Muscle of leg (tissue), 11 donors: Measurements from ENCODE around the gene MAN2A2. TPM values are rescaled to one million over a fixed set of nuclear protein-coding genes. Genes with fewer than 3 reads are reported as not detected.

ENCODE experiments used
- DNase-seq: peaks from one replicate; pipeline ENCODE4 v3.0.0; 2013
- H3K27ac ChIP-seq: one replicate; pipeline ENCODE4 v1.5.1; 2013; ENCODE audit warnings: mild to moderate bottlenecking, low read length, control low read depth
- H3K27me3 ChIP-seq: one replicate; pipeline ENCODE4 v1.6.1; 2013; ENCODE audit warnings: low read length; ENCODE audit not compliant: control insufficient read depth, insufficient read depth
- H3K36me3 ChIP-seq: one replicate; pipeline ENCODE4 v1.6.1; 2013; ENCODE audit warnings: low read length; ENCODE audit not compliant: control insufficient read depth, insufficient read depth
- H3K4me1 ChIP-seq: one replicate; pipeline ENCODE4 v1.6.1; 2013; ENCODE audit warnings: low read length; ENCODE audit not compliant: control insufficient read depth, insufficient read depth
- H3K4me3 ChIP-seq: one replicate; pipeline ENCODE4 v1.5.1; 2013; ENCODE audit warnings: low read length, control low read depth
- H3K9me3 ChIP-seq: replicated peaks from 2 replicates; pipeline ENCODE4 v1.6.1; 2013; ENCODE audit warnings: low read depth, low read length; ENCODE audit not compliant: control insufficient read depth
- WGBS: methylation state at CpG from one replicate; pipeline ENCODE4 v1.1.5; 2013; ENCODE audit warnings: missing lambda C conversion rate; ENCODE audit not compliant: insufficient coverage; 5-methylcytosine and 5-hydroxymethylcytosine counted together
- polyA plus RNA-seq, 8 donors: library from polyadenylated mRNA; unstranded; fragments of 120-200 nt; gene quantifications; one replicate each; pipeline versions ENCODE4 v1.2.1 to v1.2.3, GENCODE V29; 2013; ENCODE audit warnings: inconsistent platforms in 1 of 8, low replicate concordance in 1 of 8; ENCODE audit not compliant: insufficient read length in 8 of 8, insufficient read depth in 1 of 8
- total RNA-seq: library from RNA; stranded (reverse); fragments of 120-200 nt; gene quantifications from one replicate; pipeline ENCODE4 v1.2.4, GENCODE V29; 2013

The MAN2A2 gene
- total and polyA plus RNA-seq, 9 donors = 9.2 to 40.3 (median 28.5) TPM

- H3K27ac ChIP-seq = peak overlapping the region; percentile 82
- H3K4me3 ChIP-seq = no peak overlapping the region
- peaks cover 51% of the 10 kb centered on the region for H3K4me1 ChIP-seq
- peak; percentile 41 for DNase-seq
- H3K9me3 ChIP-seq = no peaks in the 10 kb centered on the region
- no peaks in the 10 kb centered on the region for H3K27me3 ChIP-seq
- peaks cover 38% of the 10 kb centered on the region for H3K36me3 ChIP-seq
- WGBS = 71% methylated on average over 16 of the region's 20 CpGs
Measured at GRCh38 chr15:90960298-90961091, 57.4 kb downstream of the MAN2A2 start.

- H3K4me3 ChIP-seq = no peak overlapping the region
- H3K4me1 ChIP-seq = peaks cover 42% of the 10 kb centered on the region
- no peaks in the 10 kb centered on the region for H3K27me3 ChIP-seq
- no peak for DNase-seq
- WGBS = no CpG with 5 or more reads among the region's 4 CpGs
- H3K9me3 ChIP-seq = no peaks in the 10 kb centered on the region
- no peak overlapping the region for H3K27ac ChIP-seq
- H3K36me3 ChIP-seq = peaks cover 49% of the 10 kb centered on the region
Measured at GRCh38 chr15:90962021-90962420, 58.9 kb downstream of the MAN2A2 start.

GRCh38 chr15:90966262-90966661 is 63.2 kb downstream of the MAN2A2 start:
- Histone ChIP-seq H3K9me3 (no peaks in the 10 kb centered on the region), H3K27ac (no peak overlapping the region), H3K27me3 (no peaks in the 10 kb centered on the region), H3K36me3 (peaks cover 72% of the 10 kb centered on the region), H3K4me3 (no peak overlapping the region), H3K4me1 (peaks cover 2% of the 10 kb centered on the region)
- WGBS = 95% methylated on average over 4 of the region's 9 CpGs
- DNase-seq = no peak

DNA sequence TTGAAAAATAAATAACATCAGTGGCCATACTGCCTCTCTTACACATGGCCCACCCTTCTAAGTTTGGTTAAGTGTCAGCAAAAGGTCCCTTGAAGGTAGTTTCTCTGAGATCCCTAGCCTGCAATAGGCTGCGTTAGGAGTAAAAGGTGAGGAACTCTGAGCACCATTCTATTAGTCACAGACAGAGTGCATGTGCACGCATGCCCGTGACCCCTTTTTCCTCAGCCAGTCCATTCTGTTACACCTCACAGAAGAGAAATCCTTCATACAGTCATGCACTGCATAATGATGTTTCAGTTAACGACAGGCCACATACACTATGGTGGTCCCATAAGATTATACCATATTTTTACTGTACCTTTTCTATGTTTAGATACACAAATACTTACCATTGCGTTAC is 64.1 kb downstream of the MAN2A2 start:
- Histone ChIP-seq H3K4me1 (no peaks in the 10 kb centered on the region), H3K27me3 (no peaks in the 10 kb centered on the region), H3K9me3 (no peaks in the 10 kb centered on the region), H3K4me3 (no peak overlapping the region), H3K36me3 (peaks cover 65% of the 10 kb centered on the region), H3K27ac (no peak overlapping the region)
- DNase-seq = no peak
- WGBS = 75% methylated on average over 2 of the region's 5 CpGs

DNA sequence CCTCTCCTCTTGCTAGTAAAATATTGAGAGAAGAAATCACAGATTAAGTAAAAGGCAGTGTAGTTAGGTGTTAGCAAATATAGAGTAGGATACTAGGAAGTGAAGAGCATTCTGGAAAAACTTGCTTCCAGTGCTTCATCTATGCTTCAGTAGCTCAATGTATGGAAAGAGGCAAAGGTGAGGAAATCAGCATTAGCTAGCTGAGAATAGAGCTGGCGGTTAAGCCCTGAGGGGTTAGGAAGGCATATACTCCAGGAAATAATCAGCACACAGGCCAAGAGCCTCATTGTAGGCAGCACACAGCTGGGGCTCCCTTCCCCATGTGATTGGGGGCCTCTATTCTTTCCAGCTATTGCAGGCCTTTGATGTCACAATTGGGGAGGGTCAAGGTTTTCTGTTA is 65.3 kb downstream of the MAN2A2 start:
- Histone ChIP-seq H3K36me3 (peaks cover 68% of the 10 kb centered on the region), H3K27ac (no peak overlapping the region)
- no CpG with 5 or more reads among the region's 1 CpG for WGBS

GRCh38 chr15:90970274-90970673 is 67.2 kb downstream of the MAN2A2 start:
- WGBS = 91% methylated on average over 5 of the region's 7 CpGs
- peaks cover 72% of the 10 kb centered on the region for H3K36me3 ChIP-seq

More for the DNA sequence above, 65.3 kb downstream of the MAN2A2 start:
- no peak overlapping the region for H3K4me3 ChIP-seq
- no peaks in the 10 kb centered on the region for H3K9me3 ChIP-seq
- H3K4me1 ChIP-seq = no peaks in the 10 kb centered on the region
- DNase-seq = no peak
- no peaks in the 10 kb centered on the region for H3K27me3 ChIP-seq

DNA sequence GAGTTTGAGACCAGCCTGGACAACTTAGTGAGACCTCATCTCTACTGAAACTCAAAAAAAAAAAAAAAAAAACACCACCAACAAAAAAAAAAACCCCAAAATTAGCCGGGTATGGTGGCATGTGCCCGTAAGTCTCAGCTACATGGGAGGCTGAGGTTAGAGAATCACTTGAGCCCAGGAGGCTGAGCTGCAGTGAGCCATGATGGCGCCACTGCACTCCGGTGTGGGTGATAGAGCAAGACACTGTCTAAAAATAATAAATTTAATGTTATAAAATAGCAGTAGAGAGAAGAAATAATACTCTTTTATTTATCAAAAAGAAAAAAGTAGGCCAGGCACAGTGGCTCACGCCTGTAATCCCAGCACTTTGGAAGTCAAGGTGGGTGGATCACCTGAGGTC is 69.0 kb downstream of the MAN2A2 start:
- Histone ChIP-seq H3K27ac (no peak overlapping the region), H3K36me3 (peaks cover 65% of the 10 kb centered on the region), H3K27me3 (no peaks in the 10 kb centered on the region)

More at GRCh38 chr15:90970274-90970673, 67.2 kb downstream of the MAN2A2 start:
- Histone ChIP-seq H3K27ac (no peak overlapping the region), H3K4me1 (no peaks in the 10 kb centered on the region), H3K4me3 (no peak overlapping the region), H3K9me3 (no peaks in the 10 kb centered on the region), H3K27me3 (no peaks in the 10 kb centered on the region)
- no peak for DNase-seq

More for the DNA sequence above, 69.0 kb downstream of the MAN2A2 start:
- DNase-seq = no peak
- H3K9me3 ChIP-seq = no peaks in the 10 kb centered on the region
- WGBS = no CpG with 5 or more reads among the region's 5 CpGs
- H3K4me3 ChIP-seq = no peak overlapping the region
- H3K4me1 ChIP-seq = no peaks in the 10 kb centered on the region

Other genes starting within 250 kb of the MAN2A2 start
- gene BLM, start 186.0 kb upstream of the MAN2A2 start, total RNA-seq = 4.7 TPM
- 1 to 10 TPM; 4.9 to 7.5 (median 5.3) TPM for gene BLM, start 186.0 kb upstream of the MAN2A2 start, polyA plus RNA-seq
- gene FURIN, start 34.7 kb upstream of the MAN2A2 start, total RNA-seq = 16.3 TPM
- 10 to 100 TPM; 24.0 to 39.5 (median 34.6) TPM for gene FURIN, start 34.7 kb upstream of the MAN2A2 start, polyA plus RNA-seq
- gene FES, start 18.8 kb upstream of the MAN2A2 start, total RNA-seq = 16.7 TPM
- gene FES, start 18.8 kb upstream of the MAN2A2 start, polyA plus RNA-seq = 10 to 100 TPM; 12.6 to 17.9 (median 15.2) TPM
- gene HDDC3, start 29.2 kb downstream of the MAN2A2 start, total RNA-seq = 11.9 TPM
- 10 to 100 TPM in 7 of 8 donors, 1 to 10 TPM in 1; 10.0 to 13.5 (median 10.9) TPM for gene HDDC3, start 29.2 kb downstream of the MAN2A2 start, polyA plus RNA-seq
- gene UNC45A, start 32.0 kb downstream of the MAN2A2 start, total RNA-seq = 22.7 TPM
- gene UNC45A, start 32.0 kb downstream of the MAN2A2 start, polyA plus RNA-seq = 10 to 100 TPM; 24.1 to 39.9 (median 29.6) TPM
- 12.0 TPM for gene RCCD1, start 51.6 kb downstream of the MAN2A2 start, total RNA-seq
- gene RCCD1, start 51.6 kb downstream of the MAN2A2 start, polyA plus RNA-seq = 10 to 100 TPM; 12.1 to 17.9 (median 15.3) TPM
- gene PRC1, start 91.2 kb downstream of the MAN2A2 start, total RNA-seq = 44.2 TPM
- 10 to 100 TPM; 38.3 to 68.2 (median 52.2) TPM for gene PRC1, start 91.2 kb downstream of the MAN2A2 start, polyA plus RNA-seq
- gene VPS33B, start 119.3 kb downstream of the MAN2A2 start, total RNA-seq = 7.9 TPM
- 10 to 100 TPM in 5 of 8 donors, 1 to 10 TPM in 3; 8.1 to 12.4 (median 10.5) TPM for gene VPS33B, start 119.3 kb downstream of the MAN2A2 start, polyA plus RNA-seq
- 3.1 TPM for gene SV2B, start 197.0 kb downstream of the MAN2A2 start, total RNA-seq
- 1 to 10 TPM; 2.6 to 4.6 (median 3.1) TPM for gene SV2B, start 197.0 kb downstream of the MAN2A2 start, polyA plus RNA-seq